OCI-LY1 (cell line): Measurements from ENCODE around the gene NKIRAS1.

Source experiments
- H2AFZ ChIP-seq: fragments of 200-600 bp; sonication (generic), shearing (Covaris generic); 2 replicates; pipeline ENCODE4 v1.6.0; 2014; ENCODE audit warnings: antibody characterized with exemption, mild to moderate bottlenecking, low read length
- H3F3A ChIP-seq: fragments of 200-600 bp; sonication (generic), shearing (Covaris generic); 2 replicates; pipeline ENCODE4 v1.6.0; 2014; ENCODE audit warnings: mild to moderate bottlenecking, antibody characterized with exemption, low read length, moderate library complexity; ENCODE audit not compliant: insufficient read depth
- H3K27ac ChIP-seq: fragments of 200-600 bp; sonication (generic); 2 replicates; pipeline ENCODE4 v1.5.1; 2014; ENCODE audit warnings: low read length, mixed run types, mild to moderate bottlenecking, low read depth; ENCODE audit not compliant: poor library complexity, severe bottlenecking
- H3K27me3 ChIP-seq: fragments of 200-600 bp; sonication (generic); 2 replicates; pipeline ENCODE4 v1.6.0; 2014; ENCODE audit warnings: antibody characterized with exemption, mild to moderate bottlenecking, low read length, moderate library complexity; ENCODE audit not compliant: insufficient read depth
- H3K36me3 ChIP-seq: fragments of 200-600 bp; sonication (generic); 2 replicates; pipeline ENCODE4 v1.6.1; 2014; ENCODE audit warnings: mild to moderate bottlenecking, antibody characterized with exemption, low read length, moderate library complexity, mixed read lengths; ENCODE audit not compliant: insufficient read depth
- H3K4me1 ChIP-seq: fragments of 200-600 bp; sonication (generic); 2 replicates; pipeline ENCODE4 v1.5.1; 2014; ENCODE audit warnings: mild to moderate bottlenecking, low read length, moderate library complexity; ENCODE audit not compliant: insufficient read depth, severe bottlenecking
- H3K4me2 ChIP-seq: fragments of 200-600 bp; sonication (generic), shearing (Covaris generic); 2 replicates; pipeline ENCODE4 v1.6.1; 2014; ENCODE audit warnings: low read length
- H3K4me3 ChIP-seq: fragments of 200-600 bp; sonication (generic); 2 replicates; pipeline ENCODE4 v1.5.1; 2014; ENCODE audit warnings: low read length, low read depth, mild to moderate bottlenecking, mixed read lengths; ENCODE audit not compliant: poor library complexity, severe bottlenecking
- H3K79me2 ChIP-seq: fragments of 200-600 bp; shearing (Covaris generic); 2 replicates; pipeline ENCODE4 v1.6.1; 2016; ENCODE audit warnings: mixed run types, low read length, mixed read lengths; ENCODE audit not compliant: insufficient read depth
- H3K9ac ChIP-seq: fragments of 200-600 bp; sonication (generic), shearing (Covaris generic); 2 replicates; pipeline ENCODE4 v1.6.1; 2014; ENCODE audit warnings: mild to moderate bottlenecking, low read length, mixed read lengths
- H3K9me2 ChIP-seq: fragments of 200-600 bp; sonication (generic), shearing (Covaris generic); 2 replicates; pipeline ENCODE4 v1.6.1; 2014; ENCODE audit warnings: low read depth, mild to moderate bottlenecking, low read length, mixed read lengths
- H3K9me3 ChIP-seq: fragments of 200-600 bp; shearing (Covaris generic); 2 replicates; pipeline ENCODE4 v1.6.1; 2014; ENCODE audit warnings: low read length, mixed read lengths
- H4K20me1 ChIP-seq: fragments of 200-600 bp; sonication (generic), shearing (Covaris generic); 2 replicates; pipeline ENCODE4 v1.6.0; 2016; ENCODE audit warnings: mild to moderate bottlenecking, low read length; ENCODE audit not compliant: insufficient read depth
- EZH2 ChIP-seq: fragments of 200-600 bp; sonication (generic), shearing (Covaris generic); IDR thresholded peaks from 2 replicates; pipeline ENCODE4 v1.8.0; 2017; ENCODE audit warnings: borderline replicate concordance, mixed run types, mild to moderate bottlenecking, antibody characterized with exemption, low read length, moderate library complexity, mixed read lengths
- TF ChIP-seq, protein P1 (sequence below): fragments of 200-600 bp; sonication (generic), shearing (Covaris generic); IDR thresholded peaks from 2 replicates; pipeline ENCODE4 v1.5.1; 2017; ENCODE audit warnings: mild to moderate bottlenecking, antibody characterized with exemption, low read length, moderate library complexity, mixed read lengths

The NKIRAS1 gene

DNA sequence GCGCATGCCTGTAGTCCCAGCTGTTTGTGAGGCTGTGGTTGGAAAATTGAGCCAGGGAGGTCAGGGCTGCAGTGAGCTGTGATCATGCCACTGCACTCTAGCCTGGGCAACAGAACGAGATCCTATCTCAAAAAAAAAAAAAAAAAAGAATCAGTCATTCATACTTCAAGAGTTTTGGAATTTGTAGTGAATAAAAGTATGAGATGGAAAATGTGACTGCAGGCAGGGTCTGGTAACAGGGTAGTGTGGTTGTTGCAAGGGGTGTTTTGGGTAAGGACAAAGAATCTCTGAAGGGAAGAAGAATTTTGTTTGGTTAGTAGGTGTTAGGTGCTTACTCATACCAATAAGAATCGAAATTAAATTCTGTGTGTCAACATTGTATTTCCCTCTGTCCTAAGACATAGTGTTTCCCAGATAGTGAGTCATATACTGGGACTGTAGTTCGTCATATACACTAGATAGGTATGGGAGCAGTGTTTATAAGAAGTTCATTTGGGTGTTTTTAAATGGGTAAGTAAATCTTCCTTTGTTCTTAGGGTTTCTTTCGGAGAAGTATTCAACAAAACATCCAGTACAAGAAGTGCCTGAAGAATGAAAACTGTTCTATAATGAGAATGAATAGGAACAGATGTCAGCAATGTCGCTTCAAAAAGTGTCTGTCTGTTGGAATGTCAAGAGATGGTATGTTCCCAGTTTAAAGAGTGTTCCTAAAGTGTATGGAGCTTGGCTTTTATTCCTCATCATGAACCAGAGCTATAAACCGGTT, 42.5 kb upstream of the NKIRAS1 start:
- no peaks in the 10 kb centered on the region for H3K9me2 ChIP-seq
- H2AFZ ChIP-seq, result no peak overlapping the region
- no peaks in the 10 kb centered on the region for H3K27me3 ChIP-seq
- H3F3A ChIP-seq, result no peaks in the 10 kb centered on the region
- no peak overlapping the region for H3K4me3 ChIP-seq
- peaks cover 7% of the 10 kb centered on the region; the same call in 1 of the 2 replicates for H3K36me3 ChIP-seq
- no peaks in the 10 kb centered on the region for H3K9me3 ChIP-seq
- no peak overlapping the region for H3K27ac ChIP-seq
- no peak overlapping the region for H3K4me2 ChIP-seq
- TF ChIP-seq, protein P1, sequence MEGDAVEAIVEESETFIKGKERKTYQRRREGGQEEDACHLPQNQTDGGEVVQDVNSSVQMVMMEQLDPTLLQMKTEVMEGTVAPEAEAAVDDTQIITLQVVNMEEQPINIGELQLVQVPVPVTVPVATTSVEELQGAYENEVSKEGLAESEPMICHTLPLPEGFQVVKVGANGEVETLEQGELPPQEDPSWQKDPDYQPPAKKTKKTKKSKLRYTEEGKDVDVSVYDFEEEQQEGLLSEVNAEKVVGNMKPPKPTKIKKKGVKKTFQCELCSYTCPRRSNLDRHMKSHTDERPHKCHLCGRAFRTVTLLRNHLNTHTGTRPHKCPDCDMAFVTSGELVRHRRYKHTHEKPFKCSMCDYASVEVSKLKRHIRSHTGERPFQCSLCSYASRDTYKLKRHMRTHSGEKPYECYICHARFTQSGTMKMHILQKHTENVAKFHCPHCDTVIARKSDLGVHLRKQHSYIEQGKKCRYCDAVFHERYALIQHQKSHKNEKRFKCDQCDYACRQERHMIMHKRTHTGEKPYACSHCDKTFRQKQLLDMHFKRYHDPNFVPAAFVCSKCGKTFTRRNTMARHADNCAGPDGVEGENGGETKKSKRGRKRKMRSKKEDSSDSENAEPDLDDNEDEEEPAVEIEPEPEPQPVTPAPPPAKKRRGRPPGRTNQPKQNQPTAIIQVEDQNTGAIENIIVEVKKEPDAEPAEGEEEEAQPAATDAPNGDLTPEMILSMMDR, result no peak
- no peak for TF ChIP-seq EZH2
- H3K4me1 ChIP-seq, result no peaks in the 10 kb centered on the region
- H3K79me2 ChIP-seq, result no peaks in the 10 kb centered on the region
- H3K9ac ChIP-seq, result no peak overlapping the region
- no peaks in the 10 kb centered on the region for H4K20me1 ChIP-seq

GRCh38 chr3:23956701-23957100, 39.9 kb upstream of the NKIRAS1 start:
- H4K20me1 ChIP-seq, result no peaks in the 10 kb centered on the region
- TF ChIP-seq, protein P1, result no peak
- TF ChIP-seq EZH2, result no peak
- peaks cover 17% of the 10 kb centered on the region for H3K4me1 ChIP-seq
- H3K27me3 ChIP-seq, result no peaks in the 10 kb centered on the region
- H3K36me3 ChIP-seq, result no peaks in the 10 kb centered on the region
- no peak overlapping the region for H3K4me3 ChIP-seq
- no peaks in the 10 kb centered on the region for H3K9me2 ChIP-seq
- no peak overlapping the region for H2AFZ ChIP-seq
- H3K9ac ChIP-seq, result no peak overlapping the region
- no peaks in the 10 kb centered on the region for H3K79me2 ChIP-seq
- no peaks in the 10 kb centered on the region for H3K9me3 ChIP-seq
- no peaks in the 10 kb centered on the region for H3F3A ChIP-seq
- no peak overlapping the region for H3K27ac ChIP-seq
- no peak overlapping the region for H3K4me2 ChIP-seq

DNA sequence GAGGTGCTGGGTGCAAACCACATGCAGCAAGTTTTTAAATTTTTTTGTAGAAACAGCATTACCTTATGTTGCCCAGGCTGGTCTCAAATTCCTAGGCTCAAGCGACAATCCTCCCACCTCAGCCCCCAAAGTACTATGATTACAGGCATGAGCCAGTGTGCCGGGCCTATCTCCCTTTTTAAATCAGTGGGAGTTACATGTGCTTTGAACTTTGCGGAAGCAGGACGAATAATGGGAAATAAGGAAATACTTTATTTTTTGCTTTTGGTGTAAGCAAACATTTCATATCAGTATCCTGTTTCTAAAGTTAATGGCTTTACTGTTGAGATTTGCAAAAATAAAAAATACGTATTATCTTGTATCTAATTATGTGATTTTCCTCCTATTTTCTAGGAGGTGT, 37.4 kb upstream of the NKIRAS1 start:
- H3K9ac ChIP-seq, result no peak overlapping the region
- H3F3A ChIP-seq, result 0 out of 2 replicates have a peak, but pooled peaks cover 5% of the 10 kb centered on the region
- H4K20me1 ChIP-seq, result no peaks in the 10 kb centered on the region
- no peaks in the 10 kb centered on the region for H3K9me3 ChIP-seq
- peaks cover 27% of the 10 kb centered on the region for H3K4me1 ChIP-seq
- H3K4me3 ChIP-seq, result no peak overlapping the region
- H3K36me3 ChIP-seq, result no peaks in the 10 kb centered on the region
- H2AFZ ChIP-seq, result no peak overlapping the region
- no peak overlapping the region for H3K27ac ChIP-seq
- no peaks in the 10 kb centered on the region for H3K27me3 ChIP-seq
- no peaks in the 10 kb centered on the region for H3K79me2 ChIP-seq
- no peak overlapping the region for H3K4me2 ChIP-seq
- no peaks in the 10 kb centered on the region for H3K9me2 ChIP-seq
- TF ChIP-seq, protein P1, result no peak
- TF ChIP-seq EZH2, result no peak
